Mesothelial cell of epicardium (in vitro differentiated cells): Measurements from ENCODE around the gene FLYWCH1. TPM values are rescaled to one million over a fixed set of nuclear protein-coding genes. Genes with fewer than 3 reads are reported as not detected.
"Not testable (repeated sequence)": the region's sequence is repeated elsewhere in the genome, so short reads cannot be mapped to it uniquely, and the experiment has no call there.

Source experiments
- DNase-seq, 2 experiments: peaks; one replicate each; pipeline ENCODE4 v3.0.0; 2021; ENCODE audit warnings: low spot score in 2 of 2; ENCODE audit not compliant: unreplicated experiment in 2 of 2
- H3K27ac Mint-ChIP-seq: 2 replicates; pipeline ENCODE4 v1.8.0; 2021; ENCODE audit warnings: mixed read lengths
- H3K27me3 Mint-ChIP-seq: 2 replicates; pipeline ENCODE4 v1.8.0; 2021; ENCODE audit warnings: low read depth, mixed read lengths
- H3K36me3 Mint-ChIP-seq: 2 replicates; pipeline ENCODE4 v1.8.0; 2021; ENCODE audit warnings: mixed read lengths
- H3K4me1 Mint-ChIP-seq: 2 replicates; pipeline ENCODE4 v1.8.0; 2021; ENCODE audit warnings: mixed read lengths
- H3K4me3 Mint-ChIP-seq: 2 replicates; pipeline ENCODE4 v1.8.0; 2021; ENCODE audit warnings: mild to moderate bottlenecking, moderate library complexity, mixed read lengths
- H3K9me3 Mint-ChIP-seq: 2 replicates; pipeline ENCODE4 v1.8.0; 2021; ENCODE audit warnings: mixed read lengths
- CTCF ChIP-seq: fragments of 200-600 bp; sonication (generic); IDR thresholded peaks from one replicate; pipeline ENCODE4 v1.5.0; 2021; ENCODE audit warnings: antibody characterized with exemption; ENCODE audit not compliant: unreplicated experiment
- total RNA-seq: library from RNA; stranded (reverse); gene quantifications from 3 replicates; pipeline ENCODE4 v1.2.1, GENCODE V29; 2021

The FLYWCH1 gene
- total RNA-seq, 1 donor from 2014 or later, result 29.4 TPM

- Mint-ChIP-seq H3K4me3 (no peak overlapping the region), H3K4me1 (no peaks in the 10 kb centered on the region), H3K36me3 (peaks cover 20% of the 10 kb centered on the region), H3K27me3 (no peaks in the 10 kb centered on the region), H3K27ac (no peak overlapping the region), H3K9me3 (no peaks in the 10 kb centered on the region)
- no peak for DNase-seq
- TF ChIP-seq CTCF, result no peak
These were observed 28.2 kb downstream of the FLYWCH1 start for GRCh38 chr16:2939968-2940367.

GRCh38 chr16:2942045-2942444 is 30.3 kb downstream of the FLYWCH1 start:
- no peak for TF ChIP-seq CTCF
- H3K4me3 Mint-ChIP-seq, result no peak overlapping the region
- H3K4me1 Mint-ChIP-seq, result no peaks in the 10 kb centered on the region
- no peak for DNase-seq
- H3K27me3 Mint-ChIP-seq, result no peaks in the 10 kb centered on the region
- no peaks in the 10 kb centered on the region for H3K9me3 Mint-ChIP-seq
- H3K36me3 Mint-ChIP-seq, result peaks cover 25% of the 10 kb centered on the region
- no peak overlapping the region for H3K27ac Mint-ChIP-seq

- H3K36me3 Mint-ChIP-seq, result peaks cover 28% of the 10 kb centered on the region
- H3K4me1 Mint-ChIP-seq, H3K4me3 Mint-ChIP-seq, H3K27ac Mint-ChIP-seq, H3K9me3 Mint-ChIP-seq, DNase-seq, H3K27me3 Mint-ChIP-seq: not testable (repeated sequence)
These were observed 32.0 kb downstream of the FLYWCH1 start for GRCh38 chr16:2943716-2944115.

- no peak for TF ChIP-seq CTCF
- Mint-ChIP-seq H3K4me3 (no peak overlapping the region), H3K9me3 (no peaks in the 10 kb centered on the region), H3K27ac (no peak overlapping the region), H3K27me3 (no peaks in the 10 kb centered on the region), H3K4me1 (no peaks in the 10 kb centered on the region), H3K36me3 (peaks cover 20% of the 10 kb centered on the region)
- DNase-seq, result no peak
These were observed 34.9 kb downstream of the FLYWCH1 start for GRCh38 chr16:2946649-2947048.

DNA sequence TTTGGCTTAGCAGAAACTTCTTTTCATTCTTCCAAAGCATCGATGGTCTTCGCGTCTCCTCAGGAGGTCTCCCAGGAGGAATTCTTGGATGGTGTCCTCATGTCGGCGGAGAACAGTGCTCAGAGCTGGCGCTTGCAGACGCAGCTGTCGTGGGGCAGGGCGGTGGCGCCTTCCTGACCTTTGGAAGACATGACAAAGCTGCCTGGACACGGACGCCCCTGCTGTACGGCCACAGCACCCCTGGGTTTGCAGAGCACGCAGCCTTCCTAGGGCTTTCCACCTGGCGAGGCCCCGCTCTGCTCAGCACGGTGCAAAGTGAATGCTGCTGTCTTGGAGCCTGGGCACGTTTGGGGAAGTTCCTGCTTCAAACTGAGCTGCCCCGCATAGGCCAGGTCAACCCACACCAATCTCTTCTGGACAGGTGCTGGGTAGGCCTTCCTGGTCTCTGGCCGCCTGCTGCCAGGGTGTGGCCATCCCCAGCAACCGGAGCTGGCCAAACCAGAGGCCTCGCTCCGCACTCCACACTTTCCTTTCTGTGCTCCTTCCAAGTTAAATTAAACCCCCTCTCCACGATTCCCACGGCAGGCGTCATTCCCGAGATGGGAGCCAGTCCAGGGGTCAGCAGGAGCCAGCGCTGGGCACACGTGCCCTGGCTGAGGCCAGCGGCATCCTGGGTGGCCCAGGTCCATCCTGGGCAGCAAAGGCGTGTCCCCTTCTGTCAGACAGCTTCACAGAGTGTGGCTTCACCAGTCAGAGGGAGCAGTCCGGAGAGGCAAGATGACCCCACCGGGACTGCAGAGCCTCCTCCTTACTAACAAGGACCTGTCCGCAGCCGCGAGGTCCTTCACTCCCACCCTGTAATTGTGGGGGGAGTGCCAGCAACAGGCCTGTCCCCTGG is 37.3 kb downstream of the FLYWCH1 start:
- Mint-ChIP-seq H3K9me3 (no peaks in the 10 kb centered on the region), H3K4me1 (no peaks in the 10 kb centered on the region), H3K4me3 (no peak overlapping the region), H3K27me3 (no peaks in the 10 kb centered on the region), H3K27ac (no peak overlapping the region), H3K36me3 (peaks cover 11% of the 10 kb centered on the region)
- no peak for TF ChIP-seq CTCF
- no peak for DNase-seq

DNA sequence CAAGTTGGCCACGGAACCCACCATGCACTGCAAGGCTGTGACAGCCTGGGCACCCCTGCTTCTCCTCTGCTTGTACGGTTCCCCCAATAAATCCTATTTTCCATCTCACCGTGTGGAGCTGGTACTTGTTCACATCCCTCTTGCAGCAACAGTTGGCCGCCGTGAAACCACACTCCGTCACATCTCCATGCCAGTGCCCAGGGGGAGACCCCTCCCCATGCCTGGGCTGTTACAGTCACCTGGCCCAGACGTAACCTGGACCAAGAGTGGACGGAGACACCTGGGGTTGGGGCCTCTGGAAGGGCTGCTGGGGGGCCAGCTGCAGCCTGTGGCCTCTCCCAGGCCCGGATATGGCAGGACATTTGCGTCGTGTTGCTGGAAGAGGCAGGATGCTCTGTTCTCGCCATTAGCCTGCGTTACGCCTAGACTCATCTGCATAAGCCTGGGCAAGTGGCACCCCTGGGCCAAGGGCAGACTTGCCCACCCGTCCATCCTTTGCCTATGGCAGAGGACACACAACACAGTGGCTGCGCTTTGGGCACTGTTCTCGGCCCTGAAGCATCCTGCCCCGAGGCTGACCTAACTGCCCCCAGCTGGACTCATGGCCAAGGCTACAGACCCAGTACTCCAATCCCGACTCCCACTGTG is 38.1 kb downstream of the FLYWCH1 start:
- Mint-ChIP-seq H3K27me3 (no peaks in the 10 kb centered on the region), H3K4me1 (peaks cover 2% of the 10 kb centered on the region), H3K27ac (no peak overlapping the region), H3K9me3 (no peaks in the 10 kb centered on the region), H3K36me3 (peaks cover 11% of the 10 kb centered on the region), H3K4me3 (no peak overlapping the region)
- no peak for TF ChIP-seq CTCF
- no peak for DNase-seq
